DMS53 treated with DMSO at 0.1 percent for 48 hours (cell line): Measurements from ENCODE around the gene IGLON5.

ENCODE experiments used
- DNase-seq: peaks from one replicate; lab custom pipeline; 2025; ENCODE audit not compliant: unreplicated experiment; lab: John Stamatoyannopoulos, UW

IGLON5 gene

GRCh38 chr19:51311351-51312257 lies at the start of gene IGLON5:
Gene IGLON5 (plus strand): TSS chr19:51311644. CDS start chr19:51311848, 204 bp downstream.
- no peak for DNase-seq

- no peak for DNase-seq
Measured at GRCh38 chr19:51263808-51264207, 47.6 kb upstream of the IGLON5 start.

- no peak for DNase-seq
Measured at GRCh38 chr19:51271067-51271466, 40.4 kb upstream of the IGLON5 start.

- DNase-seq, result no peak
Measured at GRCh38 chr19:51272183-51272810, 39.1 kb upstream of the IGLON5 start.

GRCh38 chr19:51274049-51274770 lies 37.2 kb upstream of the IGLON5 start:
- no peak for DNase-seq

- DNase-seq, result no peak
Measured at GRCh38 chr19:51277112-51277511, 34.3 kb upstream of the IGLON5 start.

- no peak for DNase-seq
Measured at GRCh38 chr19:51282335-51282734, 29.1 kb upstream of the IGLON5 start.

- DNase-seq, result no peak
Measured at GRCh38 chr19:51285682-51286081, 25.8 kb upstream of the IGLON5 start.

- DNase-seq, result no peak
Measured at GRCh38 chr19:51289635-51290034, 21.8 kb upstream of the IGLON5 start.

- DNase-seq, result no peak
Measured at GRCh38 chr19:51292971-51293370, 18.5 kb upstream of the IGLON5 start.

GRCh38 chr19:51293571-51294210 lies 17.8 kb upstream of the IGLON5 start:
- DNase-seq, result no peak

GRCh38 chr19:51294211-51294976 lies 17.1 kb upstream of the IGLON5 start:
- DNase-seq, result no peak

GRCh38 chr19:51294977-51295375 lies 16.5 kb upstream of the IGLON5 start:
- no peak for DNase-seq

GRCh38 chr19:51295382-51296126 lies 15.9 kb upstream of the IGLON5 start:
- DNase-seq, result no peak

GRCh38 chr19:51296336-51297093 lies 14.9 kb upstream of the IGLON5 start:
- no peak for DNase-seq

- DNase-seq, result no peak
Measured at GRCh38 chr19:51297406-51297805, 14.0 kb upstream of the IGLON5 start.

- DNase-seq, result no peak
Measured at GRCh38 chr19:51301266-51301665, 10.2 kb upstream of the IGLON5 start.

GRCh38 chr19:51305479-51305878 lies 6.0 kb upstream of the IGLON5 start:
- DNase-seq, result no peak

GRCh38 chr19:51316688-51317087 lies 5.2 kb downstream of the IGLON5 start:
- DNase-seq, result no peak
